HCT116 (cell line): ENCODE measurements around the gene AADACL4.

Source experiments
- CEBPB ChIP-seq: IDR thresholded peaks from 2 replicates; pipeline ENCODE4 v1.6.1; 2012; ENCODE audit warnings: low read depth
- EZH2 ChIP-seq: fragments of 200-600 bp; sonication (generic); IDR thresholded peaks from 2 replicates; pipeline ENCODE4 v1.6.1; 2017; ENCODE audit warnings: antibody characterized with exemption, mixed run types
- EZH2phosphoT487 ChIP-seq: fragments of 200-600 bp; IDR thresholded peaks from 2 replicates; pipeline ENCODE4 v1.6.1; 2018; ENCODE audit warnings: antibody characterized with exemption, borderline replicate concordance
- POLR2A ChIP-seq: IDR thresholded peaks from 2 replicates; pipeline ENCODE4 v1.7.0; 2011; ENCODE audit warnings: borderline replicate concordance; ENCODE audit not compliant: insufficient read depth, insufficient read length; ENCODE audit errors: extremely low read depth
- POLR2AphosphoS5 ChIP-seq: IDR thresholded peaks from 2 replicates; pipeline ENCODE4 v1.6.1; 2011; ENCODE audit warnings: mild to moderate bottlenecking, low read depth, low read length, moderate library complexity
- SRF ChIP-seq: IDR thresholded peaks from 2 replicates; pipeline ENCODE4 v1.6.1; 2012; ENCODE audit warnings: low read depth
- YY1 ChIP-seq: IDR thresholded peaks from 2 replicates; pipeline ENCODE4 v1.6.1; 2011; ENCODE audit warnings: low read length, low read depth, moderate library complexity, mild to moderate bottlenecking; ENCODE audit not compliant: insufficient replicate concordance; ENCODE audit errors: extremely low read depth
- ZFX ChIP-seq: fragments of 450-650 bp; IDR thresholded peaks from 2 replicates; pipeline ENCODE4 v1.6.1; 2017
- ZNF274 ChIP-seq: fragments of 200-500 bp; sonication (Bioruptor generic); IDR thresholded peaks from 2 replicates; pipeline ENCODE4 v1.6.1; 2014; ENCODE audit warnings: mild to moderate bottlenecking, low read depth, low read length, inconsistent platforms
- TF ChIP-seq, protein P1 (sequence below), 3 experiments: fragments of 200-600 bp in 1 of 3; sonication (generic) in 1 of 3; IDR thresholded peaks in 2 of 3; conservative IDR thresholded peaks in 1 of 3; 2 replicates each; pipeline ENCODE4 v1.5.1; 2012 to 2017; ENCODE audit warnings: low read depth in 2 of 3, low read length in 2 of 3, antibody characterized with exemption in 1 of 3, borderline replicate concordance in 1 of 3, control low read depth in 1 of 3, mild to moderate bottlenecking in 1 of 3, mixed read lengths in 1 of 3, mixed run types in 1 of 3, moderate library complexity in 1 of 3; ENCODE audit not compliant: insufficient read depth in 1 of 3
- TF ChIP-seq, protein P2 (sequence below): IDR thresholded peaks from 2 replicates; pipeline ENCODE4 v1.6.1; 2012
- TF ChIP-seq, protein P3 (sequence below): IDR thresholded peaks from 2 replicates; pipeline ENCODE4 v1.6.1; 2012
- TF ChIP-seq, protein P4 (sequence below): IDR thresholded peaks from 2 replicates; pipeline ENCODE4 v1.6.1; 2012; ENCODE audit warnings: low read depth

- TF ChIP-seq POLR2A (no peak), EZH2phosphoT487 (no peak), POLR2AphosphoS5 (no peak; the same call in 1 of the 2 replicates), EZH2 (no peak), ZFX (no peak), CEBPB (no peak), ZNF274 (no peak), SRF (no peak), YY1 (no peak)
- TF ChIP-seq, protein P1, sequence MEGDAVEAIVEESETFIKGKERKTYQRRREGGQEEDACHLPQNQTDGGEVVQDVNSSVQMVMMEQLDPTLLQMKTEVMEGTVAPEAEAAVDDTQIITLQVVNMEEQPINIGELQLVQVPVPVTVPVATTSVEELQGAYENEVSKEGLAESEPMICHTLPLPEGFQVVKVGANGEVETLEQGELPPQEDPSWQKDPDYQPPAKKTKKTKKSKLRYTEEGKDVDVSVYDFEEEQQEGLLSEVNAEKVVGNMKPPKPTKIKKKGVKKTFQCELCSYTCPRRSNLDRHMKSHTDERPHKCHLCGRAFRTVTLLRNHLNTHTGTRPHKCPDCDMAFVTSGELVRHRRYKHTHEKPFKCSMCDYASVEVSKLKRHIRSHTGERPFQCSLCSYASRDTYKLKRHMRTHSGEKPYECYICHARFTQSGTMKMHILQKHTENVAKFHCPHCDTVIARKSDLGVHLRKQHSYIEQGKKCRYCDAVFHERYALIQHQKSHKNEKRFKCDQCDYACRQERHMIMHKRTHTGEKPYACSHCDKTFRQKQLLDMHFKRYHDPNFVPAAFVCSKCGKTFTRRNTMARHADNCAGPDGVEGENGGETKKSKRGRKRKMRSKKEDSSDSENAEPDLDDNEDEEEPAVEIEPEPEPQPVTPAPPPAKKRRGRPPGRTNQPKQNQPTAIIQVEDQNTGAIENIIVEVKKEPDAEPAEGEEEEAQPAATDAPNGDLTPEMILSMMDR (IDR thresholded peaks at IDR 0.05 in 2 of 3, conservative IDR thresholded peaks at IDR 0.05 in 1 of 3; ENCODE audit: borderline replicate concordance in 1 of 3, insufficient read depth in 1 of 3, low read depth in 2 of 3, low read length in 2 of 3): no peak
- TF ChIP-seq, protein P2, sequence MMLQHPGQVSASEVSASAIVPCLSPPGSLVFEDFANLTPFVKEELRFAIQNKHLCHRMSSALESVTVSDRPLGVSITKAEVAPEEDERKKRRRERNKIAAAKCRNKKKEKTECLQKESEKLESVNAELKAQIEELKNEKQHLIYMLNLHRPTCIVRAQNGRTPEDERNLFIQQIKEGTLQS: no peak
- TF ChIP-seq, protein P3, sequence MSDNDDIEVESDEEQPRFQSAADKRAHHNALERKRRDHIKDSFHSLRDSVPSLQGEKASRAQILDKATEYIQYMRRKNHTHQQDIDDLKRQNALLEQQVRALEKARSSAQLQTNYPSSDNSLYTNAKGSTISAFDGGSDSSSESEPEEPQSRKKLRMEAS: no peak
- TF ChIP-seq, protein P4, sequence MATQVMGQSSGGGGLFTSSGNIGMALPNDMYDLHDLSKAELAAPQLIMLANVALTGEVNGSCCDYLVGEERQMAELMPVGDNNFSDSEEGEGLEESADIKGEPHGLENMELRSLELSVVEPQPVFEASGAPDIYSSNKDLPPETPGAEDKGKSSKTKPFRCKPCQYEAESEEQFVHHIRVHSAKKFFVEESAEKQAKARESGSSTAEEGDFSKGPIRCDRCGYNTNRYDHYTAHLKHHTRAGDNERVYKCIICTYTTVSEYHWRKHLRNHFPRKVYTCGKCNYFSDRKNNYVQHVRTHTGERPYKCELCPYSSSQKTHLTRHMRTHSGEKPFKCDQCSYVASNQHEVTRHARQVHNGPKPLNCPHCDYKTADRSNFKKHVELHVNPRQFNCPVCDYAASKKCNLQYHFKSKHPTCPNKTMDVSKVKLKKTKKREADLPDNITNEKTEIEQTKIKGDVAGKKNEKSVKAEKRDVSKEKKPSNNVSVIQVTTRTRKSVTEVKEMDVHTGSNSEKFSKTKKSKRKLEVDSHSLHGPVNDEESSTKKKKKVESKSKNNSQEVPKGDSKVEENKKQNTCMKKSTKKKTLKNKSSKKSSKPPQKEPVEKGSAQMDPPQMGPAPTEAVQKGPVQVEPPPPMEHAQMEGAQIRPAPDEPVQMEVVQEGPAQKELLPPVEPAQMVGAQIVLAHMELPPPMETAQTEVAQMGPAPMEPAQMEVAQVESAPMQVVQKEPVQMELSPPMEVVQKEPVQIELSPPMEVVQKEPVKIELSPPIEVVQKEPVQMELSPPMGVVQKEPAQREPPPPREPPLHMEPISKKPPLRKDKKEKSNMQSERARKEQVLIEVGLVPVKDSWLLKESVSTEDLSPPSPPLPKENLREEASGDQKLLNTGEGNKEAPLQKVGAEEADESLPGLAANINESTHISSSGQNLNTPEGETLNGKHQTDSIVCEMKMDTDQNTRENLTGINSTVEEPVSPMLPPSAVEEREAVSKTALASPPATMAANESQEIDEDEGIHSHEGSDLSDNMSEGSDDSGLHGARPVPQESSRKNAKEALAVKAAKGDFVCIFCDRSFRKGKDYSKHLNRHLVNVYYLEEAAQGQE: no peak
Measured at GRCh38 chr1:12601700-12602658, 41.9 kb upstream of the AADACL4 start.
